ENCODE results near the gene KRTAP9-8.

DNA sequence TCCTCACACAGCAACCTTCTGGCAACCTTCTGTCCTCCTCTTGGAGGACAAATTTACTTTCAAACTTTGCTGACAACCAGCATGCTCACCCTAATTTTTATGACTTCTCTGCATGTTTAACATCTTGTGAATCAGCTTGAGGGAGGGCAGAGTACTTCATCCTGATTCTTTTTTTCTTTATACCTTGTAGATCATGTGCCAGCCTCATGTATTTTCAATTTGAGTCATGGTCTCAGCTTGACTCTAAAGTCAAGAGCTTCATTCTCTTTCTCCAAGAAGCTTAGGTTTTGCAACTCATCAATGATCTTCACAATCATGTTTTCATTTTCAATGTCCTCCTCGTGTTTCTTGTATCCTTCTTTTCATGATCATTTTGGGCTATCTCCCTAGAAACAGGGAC, 34.1 kb downstream of the KRTAP9-8 start:
- TF ChIP-seq EZH2 (IDR thresholded peaks at IDR 0.05) (no peak), FOXP2 (optimal IDR thresholded peaks at IDR 0.05; ENCODE audit: control extremely low read depth, extremely low read length, insufficient read depth) (no peak)
